A673 (cell line): Measurements from ENCODE around the gene MT1H. TPM values are rescaled to one million over a fixed set of nuclear protein-coding genes. Genes with fewer than 3 reads are reported as not detected.
"Not testable (repeated sequence)": the region's sequence is repeated elsewhere in the genome, so short reads cannot be mapped to it uniquely, and the experiment has no call there.

ENCODE experiments used
- BruUV-seq: library from RNA; stranded (reverse); fragments of 400-500 nt; replicated peaks from 2 replicates; lab custom pipeline; 2021; lab: Mats Ljungman, UMichigan
- CTCF ChIA-PET: fragments of 300-600 bp; sonication (Branson Sonifier 250); formaldehyde crosslinking; loops from one replicate; lab custom pipeline; 2022; ENCODE audit warnings: antibody characterized with exemption; lab: Charles Lee
- POLR2A ChIA-PET: fragments of 300-600 bp; sonication (Branson Sonifier 250); formaldehyde crosslinking; loops from one replicate; lab custom pipeline; 2022; ENCODE audit warnings: antibody characterized with exemption; ENCODE audit not compliant: low non-redundant PET; lab: Charles Lee
- DNase-seq: peaks from one replicate; pipeline ENCODE4 v3.0.0-alpha.2; 2015; ENCODE audit warnings: low spot score
- H3K27ac ChIP-seq: fragments of 200-600 bp; sonication (generic); 2 replicates; pipeline ENCODE4 v1.5.1; 2016; ENCODE audit warnings: mixed run types, low read depth, mild to moderate bottlenecking, mixed read lengths, antibody characterized with exemption, low read length; ENCODE audit not compliant: poor library complexity, severe bottlenecking
- H3K27me3 ChIP-seq: fragments of 200-600 bp; sonication (generic); replicated peaks from 2 replicates; pipeline ENCODE4 v1.6.1; 2017; ENCODE audit warnings: mixed run types, low read depth, mild to moderate bottlenecking, mixed read lengths, antibody characterized with exemption, low read length; ENCODE audit not compliant: insufficient read depth, poor library complexity
- H3K36me3 ChIP-seq: fragments of 200-600 bp; sonication (generic); 2 replicates; pipeline ENCODE4 v1.6.1; 2016; ENCODE audit warnings: mixed run types, mild to moderate bottlenecking, mixed read lengths, antibody characterized with exemption, low read length; ENCODE audit not compliant: insufficient read depth, poor library complexity, severe bottlenecking
- H3K4me1 ChIP-seq: fragments of 200-600 bp; sonication (generic); 2 replicates; pipeline ENCODE4 v1.6.1; 2017; ENCODE audit warnings: mixed run types, mild to moderate bottlenecking, mixed read lengths, antibody characterized with exemption, low read length; ENCODE audit not compliant: insufficient read depth, poor library complexity, severe bottlenecking
- H3K4me3 ChIP-seq: fragments of 200-600 bp; sonication (generic); 2 replicates; pipeline ENCODE4 v1.5.1; 2016; ENCODE audit warnings: low read depth, mixed run types, mild to moderate bottlenecking, mixed read lengths, low read length; ENCODE audit not compliant: poor library complexity, severe bottlenecking
- H3K9me3 ChIP-seq: fragments of 200-600 bp; sonication (generic); 2 replicates; pipeline ENCODE4 v1.6.1; 2016; ENCODE audit warnings: mixed run types, low read depth, mild to moderate bottlenecking, mixed read lengths, antibody characterized with exemption, low read length; ENCODE audit not compliant: poor library complexity, severe bottlenecking
- CTCF ChIP-seq: fragments of 300-800, 200-600 bp; sonication (generic); conservative IDR thresholded peaks from 2 replicates; pipeline ENCODE4 v1.5.1; 2017; ENCODE audit warnings: low read depth, mild to moderate bottlenecking, antibody characterized with exemption, low read length, moderate library complexity, mixed read lengths
- EZH2 ChIP-seq: fragments of 200-600 bp; sonication (generic); IDR thresholded peaks from 2 replicates; pipeline ENCODE4 v1.6.1; 2017; ENCODE audit warnings: borderline replicate concordance, low read depth, mild to moderate bottlenecking, mixed read lengths, antibody characterized with exemption, low read length; ENCODE audit not compliant: poor library complexity, severe bottlenecking
- intact Hi-C: fragments of 100-400 bp; cut with micrococcal nuclease; formaldehyde crosslinking; loops from one replicate; pipeline ENCODE4 v1.10.0; 2022; ENCODE audit not compliant: unreplicated experiment
- total RNA-seq: library from RNA; stranded (reverse); gene quantifications from 2 replicates; pipeline ENCODE4 v1.2.3, GENCODE V29; 2021

Gene MT1H
- total RNA-seq, 1 experiment from 2014 or later, result 2.4 TPM

- intact Hi-C loops, result no loop called here
- POLR2A ChIA-PET, result no interaction called here
- TSS peak; percentile 84 for BruUV-seq
These were observed 11.2 kb upstream of the MT1H start for GRCh38 chr16:56658327-56658875.

GRCh38 chr16:56662357-56663354 is 7.0 kb upstream of the MT1H start:
- no peak overlapping the region for H3K27ac ChIP-seq
- ChIA-PET CTCF (no interaction called here), POLR2A (no interaction called here)
- TF ChIP-seq CTCF (no peak), EZH2 (no peak)
- DNase-seq, result no peak
- no peaks in the 10 kb centered on the region for H3K4me1 ChIP-seq
- H3K9me3 ChIP-seq, result no peaks in the 10 kb centered on the region
- no TSS peak for BruUV-seq
- peak overlapping the region; percentile 15 for H3K4me3 ChIP-seq
- H3K27me3 ChIP-seq, result peaks cover 25% of the 10 kb centered on the region
- intact Hi-C loops, result no loop called here
- no peaks in the 10 kb centered on the region for H3K36me3 ChIP-seq

More at GRCh38 chr16:56658327-56658875, 11.2 kb upstream of the MT1H start:
- CTCF ChIA-PET, result no interaction called here
- H3K4me1 ChIP-seq, result no peaks in the 10 kb centered on the region
- DNase-seq, result no peak
- peak overlapping the region; percentile 66 for H3K4me3 ChIP-seq
- TF ChIP-seq EZH2 (no peak), CTCF (no peak)
- H3K27ac ChIP-seq, result no peak overlapping the region
- H3K36me3 ChIP-seq, result no peaks in the 10 kb centered on the region
- no peaks in the 10 kb centered on the region for H3K9me3 ChIP-seq
- peaks cover 12% of the 10 kb centered on the region for H3K27me3 ChIP-seq

- BruUV-seq, result no TSS peak
- POLR2A ChIA-PET, result no interaction called here
These were observed 5.1 kb upstream of the MT1H start for GRCh38 chr16:56664506-56664905.

DNA sequence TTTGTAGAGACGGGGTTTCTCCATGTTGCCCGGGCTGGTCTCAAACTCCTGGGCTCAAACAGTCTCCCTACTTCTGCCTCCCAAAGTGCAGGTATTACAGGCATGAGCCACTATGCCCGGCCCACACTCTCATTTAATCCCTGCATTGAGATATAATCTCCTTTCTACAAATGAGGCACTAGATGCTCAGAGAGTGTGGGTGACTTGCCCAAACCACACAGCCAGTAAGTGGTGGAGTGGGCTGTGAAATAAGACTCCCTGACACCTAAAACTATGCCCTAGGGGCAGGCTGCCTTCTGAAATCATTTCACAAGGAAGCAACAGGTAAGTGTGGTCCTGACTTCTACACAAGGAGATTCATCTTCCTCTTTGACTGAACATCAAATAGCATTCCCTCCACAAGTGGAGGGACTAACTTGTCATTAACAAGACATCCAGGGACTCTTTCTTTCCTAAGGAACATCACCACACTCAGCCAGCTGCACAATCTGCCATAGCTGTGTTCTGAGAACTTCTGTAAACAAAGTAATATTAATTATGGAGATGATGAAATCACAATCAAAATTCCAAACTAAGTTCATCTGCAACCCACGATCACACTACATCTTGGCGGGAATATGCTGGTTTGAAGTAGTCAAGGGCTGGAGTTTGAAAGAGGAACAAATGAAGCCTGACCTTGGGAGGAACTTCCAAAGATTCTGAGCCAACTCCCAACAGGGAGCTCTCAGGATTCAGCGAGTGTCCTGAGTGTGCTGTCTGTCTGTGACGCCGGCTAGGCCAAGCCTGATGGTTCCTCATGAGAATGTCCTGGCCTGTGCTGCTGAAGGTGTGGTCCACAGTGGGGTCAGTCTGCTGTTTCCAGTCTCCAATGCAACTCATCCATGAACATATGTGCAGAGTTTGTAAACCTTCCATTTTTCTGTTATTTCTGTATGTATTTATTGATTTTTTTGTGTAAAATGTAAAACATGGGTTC is 4.0 kb upstream of the MT1H start:
- H3K4me3 ChIP-seq, H3K9me3 ChIP-seq, H3K36me3 ChIP-seq, DNase-seq, BruUV-seq, POLR2A ChIA-PET, H3K4me1 ChIP-seq, CTCF ChIA-PET, H3K27ac ChIP-seq, intact Hi-C loops: not testable (repeated sequence)
- H3K27me3 ChIP-seq, result peaks cover 50% of the 10 kb centered on the region

More at GRCh38 chr16:56664506-56664905, 5.1 kb upstream of the MT1H start:
- H3K9me3 ChIP-seq, result no peaks in the 10 kb centered on the region
- H3K27me3 ChIP-seq, result peaks cover 43% of the 10 kb centered on the region
- H3K36me3 ChIP-seq, result no peaks in the 10 kb centered on the region
- H3K4me3 ChIP-seq, result no peak overlapping the region
- TF ChIP-seq CTCF (no peak), EZH2 (no peak)
- intact Hi-C loops, result no loop called here
- H3K4me1 ChIP-seq, result no peaks in the 10 kb centered on the region
- H3K27ac ChIP-seq, result no peak overlapping the region
- CTCF ChIA-PET, result no interaction called here
- no peak for DNase-seq
